Choroid plexus epithelial cell (primary cell): ENCODE measurements around the gene SIRT1.

Source experiments
- DNase-seq: peaks from one replicate; pipeline ENCODE4 v3.0.0-alpha.2; 2010; ENCODE audit warnings: low read depth
- H3K4me3 ChIP-seq: 2 replicates; pipeline ENCODE4 v1.5.1; 2011; ENCODE audit warnings: low read depth, mild to moderate bottlenecking, control low read depth, low read length, moderate library complexity
- TF ChIP-seq, protein P1 (sequence below): conservative IDR thresholded peaks from 2 replicates; pipeline ENCODE4 v1.5.1; 2011; ENCODE audit warnings: low read depth, mild to moderate bottlenecking, control low read depth, inconsistent platforms, low read length, moderate library complexity

Gene SIRT1

DNA sequence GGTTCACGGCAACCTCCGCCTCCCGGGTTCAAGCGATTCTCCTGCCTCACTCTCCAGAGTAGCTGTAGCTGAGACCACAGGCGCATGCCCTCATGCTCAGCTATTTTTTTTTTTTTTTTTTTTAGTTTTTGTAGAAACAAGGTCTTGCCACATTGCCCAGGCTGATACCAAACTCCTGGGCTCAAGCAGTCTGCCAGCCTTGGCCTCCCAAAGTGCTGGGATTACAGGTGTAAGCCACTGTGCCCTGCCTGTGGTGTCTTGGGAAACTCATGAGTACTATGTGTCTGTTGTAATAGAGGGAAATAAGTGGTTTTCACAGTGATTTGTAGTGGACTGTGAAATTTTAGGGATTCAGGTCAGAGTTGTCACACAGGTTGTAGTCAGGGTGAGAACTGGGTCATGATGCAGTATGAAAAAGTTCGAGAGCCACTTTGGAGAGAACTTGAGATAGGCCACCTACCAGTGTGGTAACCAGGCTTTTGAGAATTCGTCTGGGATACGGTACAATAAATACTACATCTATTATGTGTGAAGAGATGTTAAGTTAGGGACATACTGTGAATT is 30.4 kb downstream of the SIRT1 start:
- no peak for DNase-seq
- TF ChIP-seq, protein P1, sequence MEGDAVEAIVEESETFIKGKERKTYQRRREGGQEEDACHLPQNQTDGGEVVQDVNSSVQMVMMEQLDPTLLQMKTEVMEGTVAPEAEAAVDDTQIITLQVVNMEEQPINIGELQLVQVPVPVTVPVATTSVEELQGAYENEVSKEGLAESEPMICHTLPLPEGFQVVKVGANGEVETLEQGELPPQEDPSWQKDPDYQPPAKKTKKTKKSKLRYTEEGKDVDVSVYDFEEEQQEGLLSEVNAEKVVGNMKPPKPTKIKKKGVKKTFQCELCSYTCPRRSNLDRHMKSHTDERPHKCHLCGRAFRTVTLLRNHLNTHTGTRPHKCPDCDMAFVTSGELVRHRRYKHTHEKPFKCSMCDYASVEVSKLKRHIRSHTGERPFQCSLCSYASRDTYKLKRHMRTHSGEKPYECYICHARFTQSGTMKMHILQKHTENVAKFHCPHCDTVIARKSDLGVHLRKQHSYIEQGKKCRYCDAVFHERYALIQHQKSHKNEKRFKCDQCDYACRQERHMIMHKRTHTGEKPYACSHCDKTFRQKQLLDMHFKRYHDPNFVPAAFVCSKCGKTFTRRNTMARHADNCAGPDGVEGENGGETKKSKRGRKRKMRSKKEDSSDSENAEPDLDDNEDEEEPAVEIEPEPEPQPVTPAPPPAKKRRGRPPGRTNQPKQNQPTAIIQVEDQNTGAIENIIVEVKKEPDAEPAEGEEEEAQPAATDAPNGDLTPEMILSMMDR = no peak
- no peak overlapping the region for H3K4me3 ChIP-seq

DNA sequence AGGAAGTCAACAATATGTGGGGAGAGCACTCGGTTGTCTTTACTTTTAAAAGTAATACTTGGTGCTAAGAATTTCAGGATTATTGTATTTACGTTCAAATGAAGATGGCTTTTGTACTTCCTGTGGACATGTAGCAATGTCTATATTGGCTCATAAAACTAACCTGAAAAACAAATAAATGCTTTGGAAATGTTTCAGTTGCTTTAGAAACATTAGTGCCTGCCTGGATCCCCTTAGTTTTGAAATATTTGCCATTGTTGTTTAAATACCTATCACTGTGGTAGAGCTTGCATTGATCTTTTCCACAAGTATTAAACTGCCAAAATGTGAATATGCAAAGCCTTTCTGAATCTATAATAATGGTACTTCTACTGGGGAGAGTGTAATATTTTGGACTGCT is 32.7 kb downstream of the SIRT1 start:
- no peak for DNase-seq
- TF ChIP-seq, protein P1 = no peak
- H3K4me3 ChIP-seq = no peak overlapping the region

DNA sequence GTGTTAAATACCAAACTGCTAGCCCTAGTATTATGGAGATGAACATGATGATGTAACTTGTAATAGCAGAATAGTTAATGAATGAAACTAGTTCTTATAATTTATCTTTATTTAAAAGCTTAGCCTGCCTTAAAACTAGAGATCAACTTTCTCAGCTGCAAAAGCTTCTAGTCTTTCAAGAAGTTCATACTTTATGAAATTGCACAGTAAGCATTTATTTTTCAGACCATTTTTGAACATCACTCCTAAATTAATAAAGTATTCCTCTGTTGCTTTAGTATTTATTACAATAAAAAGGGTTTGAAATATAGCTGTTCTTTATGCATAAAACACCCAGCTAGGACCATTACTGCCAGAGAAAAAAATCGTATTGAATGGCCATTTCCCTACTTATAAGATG is 33.2 kb downstream of the SIRT1 start:
- H3K4me3 ChIP-seq = no peak overlapping the region
- DNase-seq = no peak
- TF ChIP-seq, protein P1 = no peak

DNA sequence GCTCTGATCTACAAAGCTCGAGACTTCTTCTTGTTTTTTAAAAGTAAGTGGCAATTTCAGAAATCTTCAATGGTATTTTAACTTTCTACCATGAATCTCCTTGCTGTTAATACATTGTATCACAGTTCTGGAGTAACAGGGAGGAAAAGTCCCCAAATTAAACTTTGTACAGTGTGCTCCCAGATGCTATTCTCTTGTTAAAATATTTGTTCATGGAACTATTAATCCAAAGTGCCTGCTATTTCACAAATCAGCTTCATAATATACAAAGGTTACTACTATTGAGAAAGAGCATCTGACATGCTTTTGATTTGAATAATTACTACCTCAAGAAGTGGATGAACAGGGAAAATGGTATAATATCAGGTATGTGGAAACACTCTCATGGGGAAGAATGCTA is 36.6 kb downstream of the SIRT1 start:
- TF ChIP-seq, protein P1 = no peak
- no peak overlapping the region for H3K4me3 ChIP-seq
- no peak for DNase-seq

DNA sequence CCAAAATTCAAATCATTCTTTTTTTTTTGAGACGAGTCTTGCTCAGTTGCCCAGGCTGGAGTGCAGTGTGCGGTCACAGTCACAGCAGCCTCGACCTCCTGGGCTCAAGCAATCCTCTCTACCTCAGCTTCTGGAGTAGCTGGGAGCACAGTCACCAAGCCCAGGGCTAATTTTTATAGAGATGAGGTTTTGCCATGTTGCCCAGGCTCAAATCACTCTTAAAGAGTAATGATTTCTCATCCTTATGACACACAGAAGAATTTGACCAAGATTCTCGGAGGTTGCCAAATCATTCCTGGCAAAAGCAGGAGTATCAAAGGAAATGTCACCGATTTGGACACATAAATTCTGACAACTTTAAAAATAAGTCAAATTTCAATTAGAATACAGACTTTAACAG is 39.1 kb downstream of the SIRT1 start:
- TF ChIP-seq, protein P1 = no peak
- no peak overlapping the region for H3K4me3 ChIP-seq
- no peak for DNase-seq

DNA sequence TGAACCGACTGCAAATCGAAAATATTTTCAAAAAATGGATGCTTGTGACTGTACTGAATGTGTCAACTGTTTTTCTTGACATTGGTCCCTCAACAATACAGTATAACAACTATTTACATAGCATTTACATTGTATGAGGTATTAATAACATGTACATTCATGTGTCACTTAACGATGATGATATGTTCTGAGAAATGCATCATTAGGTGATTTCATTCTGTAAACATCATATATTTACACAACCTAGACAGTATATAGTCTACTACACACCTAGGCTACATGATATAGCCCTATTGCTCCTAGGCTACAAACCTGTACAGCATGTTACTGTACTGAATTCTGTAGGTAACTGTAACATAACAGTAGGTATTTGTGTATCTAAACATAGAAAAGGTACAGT is 39.7 kb downstream of the SIRT1 start:
- TF ChIP-seq, protein P1 = no peak

DNA sequence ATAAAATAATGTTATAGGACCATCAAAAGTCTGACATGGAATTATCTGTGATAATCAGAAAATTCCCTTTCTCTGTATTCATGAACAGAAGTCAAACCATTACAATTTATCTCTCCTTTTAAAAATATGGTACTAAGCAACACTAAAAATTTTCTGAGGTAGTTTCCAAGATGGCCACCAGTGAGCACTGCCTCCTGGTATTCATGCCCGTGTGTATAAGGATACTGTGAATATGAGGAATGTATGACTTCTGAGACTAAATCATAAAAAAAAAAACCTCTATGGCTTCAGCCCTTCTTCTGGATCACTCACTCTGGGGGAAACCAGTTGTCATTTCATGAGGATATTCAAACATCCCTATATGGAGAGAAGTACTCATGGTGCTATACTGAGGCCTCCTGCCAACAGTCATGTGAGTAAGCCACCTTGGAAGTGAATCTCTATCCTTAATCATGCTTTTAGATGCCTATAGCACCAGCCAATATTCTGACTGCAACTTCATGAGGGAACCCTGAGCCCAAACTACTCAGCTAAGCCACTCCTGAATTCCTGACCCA is 41.1 kb downstream of the SIRT1 start:
- peak; percentile 10 for DNase-seq
- TF ChIP-seq, protein P1 = no peak
- no peak overlapping the region for H3K4me3 ChIP-seq

More for the DNA sequence above, 39.7 kb downstream of the SIRT1 start:
- no peak for DNase-seq
- H3K4me3 ChIP-seq = no peak overlapping the region
